Frontal cortex (tissue), 4 donors: ENCODE measurements around the gene MYL2. TPM values are rescaled to one million over a fixed set of nuclear protein-coding genes. Genes with fewer than 3 reads are reported as not detected.

Source experiments
- DNase-seq, 2 donors: peaks; one replicate each; pipeline ENCODE4 v3.0.0; 2012; ENCODE audit warnings: low spot score in 2 of 2
- FAIRE-seq: peaks from 2 replicates; lab custom pipeline; 2012; peaks lifted over from hg19 to GRCh38; lab: Jason Lieb, UNC
- total RNA-seq: library from RNA; depleted of rRNA; stranded (reverse); fragments of >200 nt; gene quantifications from one replicate; pipeline ENCODE4 v1.2.3, GENCODE V29; 2014
- donor health status: control.
- donor health status: control.
- donor health status: control.

The MYL2 gene
- total RNA-seq, 1 donor from 2014 or later = not detected

DNA sequence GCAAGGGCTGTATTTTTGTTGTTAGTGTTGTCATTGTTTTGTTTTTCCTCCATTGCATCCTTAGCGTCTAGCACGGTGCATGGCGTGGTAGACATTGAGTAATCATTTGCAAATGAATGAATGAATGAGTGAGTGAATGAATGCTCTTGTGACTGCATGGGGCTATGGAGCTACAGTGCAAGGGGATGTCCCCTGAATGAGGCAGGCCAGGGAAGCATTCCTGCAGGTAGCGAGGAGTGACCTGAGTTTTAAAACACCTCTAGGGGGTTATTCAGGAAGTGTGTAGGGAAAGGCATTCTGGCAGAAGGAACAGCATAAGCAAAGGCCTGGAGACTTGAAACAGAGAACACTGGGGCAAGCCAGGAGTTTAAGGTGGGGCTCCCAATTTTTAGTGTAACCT lies 16.9 kb downstream of the MYL2 start:
- FAIRE-seq = no peak
- no peak for DNase-seq

DNA sequence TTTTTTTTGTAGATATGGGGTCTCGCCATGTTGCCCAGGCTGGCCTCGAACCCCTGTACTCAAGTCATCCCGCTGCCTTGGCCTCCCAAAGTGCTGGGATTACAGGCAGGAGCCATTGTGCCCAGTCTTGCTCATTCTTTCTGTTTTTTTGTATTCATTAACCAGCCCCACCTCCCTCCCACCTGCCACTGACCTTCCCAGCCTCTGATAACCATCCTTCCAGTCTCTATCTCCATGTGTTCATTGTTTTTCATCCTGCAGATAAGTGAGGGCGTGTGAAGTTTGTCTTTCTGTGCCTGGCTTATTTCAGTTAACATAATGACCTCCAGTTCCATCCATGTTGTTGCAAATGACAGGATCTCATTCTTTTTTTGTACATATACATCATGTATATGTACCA lies 19.0 kb downstream of the MYL2 start:
- DNase-seq = no peak
- no peak for FAIRE-seq

DNA sequence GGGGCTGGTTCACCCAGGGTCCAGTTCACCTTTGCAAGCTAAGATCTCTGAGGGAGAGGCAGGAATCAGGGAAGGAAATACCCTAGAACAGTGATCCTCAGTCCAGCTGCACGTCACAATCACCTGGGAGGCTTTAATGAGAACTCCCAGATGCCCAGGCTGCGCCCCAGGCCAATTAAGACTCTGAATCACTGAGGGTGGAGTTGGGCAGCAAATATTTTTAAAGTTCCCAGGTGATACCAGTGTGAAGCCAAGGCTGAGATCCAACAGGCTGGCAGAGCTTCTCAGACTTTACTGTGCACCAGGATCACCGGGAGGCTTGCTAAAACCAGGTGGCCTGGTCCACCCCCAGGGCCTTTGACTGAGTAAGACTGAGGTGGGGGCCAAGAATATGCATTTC lies 23.8 kb downstream of the MYL2 start:
- FAIRE-seq (no peak), DNase-seq (no peak)

DNA sequence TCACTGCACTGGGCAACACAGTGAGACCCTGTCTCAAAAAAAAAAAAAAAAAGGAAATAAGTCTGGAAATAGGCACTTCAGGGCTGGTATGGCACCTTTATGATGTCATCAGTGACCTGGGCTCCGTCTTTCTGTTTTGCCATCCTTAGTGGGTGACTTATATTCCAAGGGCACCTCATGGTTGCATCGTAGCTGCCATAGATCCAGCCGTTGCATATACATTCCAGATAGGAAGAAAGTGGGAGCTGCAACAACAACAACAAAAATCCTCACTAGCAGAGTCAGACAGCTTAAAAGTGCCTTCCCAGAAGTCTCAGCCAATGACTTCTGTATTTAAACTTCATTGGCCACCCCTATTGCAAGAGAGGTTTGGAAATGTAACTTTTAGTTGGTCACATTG lies 26.4 kb downstream of the MYL2 start:
- DNase-seq (no peak), FAIRE-seq (no peak)

DNA sequence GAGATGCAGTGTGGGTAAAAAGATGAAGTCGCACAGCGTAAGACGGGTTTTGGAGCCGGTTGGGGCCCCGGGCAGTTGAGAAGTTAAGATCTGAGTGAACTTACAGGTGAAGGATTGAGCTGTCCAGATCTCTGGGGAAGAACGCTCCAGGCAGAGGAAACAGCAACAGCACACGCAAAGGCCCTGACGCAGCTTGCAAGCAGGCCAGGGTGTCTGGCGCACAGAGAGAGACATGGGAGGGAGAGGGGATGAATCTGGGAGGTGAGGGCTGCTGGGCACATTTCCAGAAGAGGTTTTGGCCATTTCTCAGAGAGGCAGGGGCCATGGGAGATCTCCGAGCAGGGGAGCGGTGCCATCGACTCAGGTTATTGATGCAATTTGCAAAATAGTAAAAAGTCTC lies 31.0 kb downstream of the MYL2 start:
- DNase-seq = no peak
- FAIRE-seq = no peak

DNA sequence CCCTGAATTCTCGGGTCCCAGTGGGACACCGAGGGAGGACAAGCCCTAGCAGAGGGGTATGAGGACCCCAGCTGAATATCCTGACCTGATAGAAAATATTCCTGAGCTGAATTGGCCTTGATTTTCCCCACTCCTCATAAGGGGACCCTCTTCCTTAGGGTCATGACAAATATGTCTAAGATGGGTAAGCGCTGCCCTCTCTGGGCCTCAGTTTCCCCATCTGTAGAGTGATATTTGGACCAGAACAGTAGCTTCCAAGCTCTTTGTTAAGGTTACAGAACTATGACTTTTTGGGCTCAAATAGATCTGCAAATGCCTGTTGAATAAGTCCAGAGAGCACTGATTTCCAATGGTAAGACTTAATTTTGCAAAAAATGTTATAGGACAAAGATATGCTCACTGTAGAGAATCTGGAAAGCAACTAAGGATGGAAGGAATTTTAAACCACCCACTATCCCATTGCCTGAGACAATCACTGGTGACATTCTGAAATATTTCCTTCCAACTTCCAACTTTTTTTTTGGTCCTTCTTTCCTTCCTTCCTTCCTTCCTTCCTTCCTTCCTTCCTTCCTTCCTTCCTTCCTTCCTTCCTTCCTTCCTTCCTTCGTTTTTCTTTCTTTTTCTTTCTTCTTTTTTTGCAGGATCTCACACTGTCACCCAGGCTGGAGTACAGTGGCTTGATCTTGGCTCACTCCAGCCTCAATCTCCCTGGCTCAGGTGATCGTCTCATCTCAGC lies 32.0 kb downstream of the MYL2 start:
- DNase-seq (no peak), FAIRE-seq (no peak)

DNA sequence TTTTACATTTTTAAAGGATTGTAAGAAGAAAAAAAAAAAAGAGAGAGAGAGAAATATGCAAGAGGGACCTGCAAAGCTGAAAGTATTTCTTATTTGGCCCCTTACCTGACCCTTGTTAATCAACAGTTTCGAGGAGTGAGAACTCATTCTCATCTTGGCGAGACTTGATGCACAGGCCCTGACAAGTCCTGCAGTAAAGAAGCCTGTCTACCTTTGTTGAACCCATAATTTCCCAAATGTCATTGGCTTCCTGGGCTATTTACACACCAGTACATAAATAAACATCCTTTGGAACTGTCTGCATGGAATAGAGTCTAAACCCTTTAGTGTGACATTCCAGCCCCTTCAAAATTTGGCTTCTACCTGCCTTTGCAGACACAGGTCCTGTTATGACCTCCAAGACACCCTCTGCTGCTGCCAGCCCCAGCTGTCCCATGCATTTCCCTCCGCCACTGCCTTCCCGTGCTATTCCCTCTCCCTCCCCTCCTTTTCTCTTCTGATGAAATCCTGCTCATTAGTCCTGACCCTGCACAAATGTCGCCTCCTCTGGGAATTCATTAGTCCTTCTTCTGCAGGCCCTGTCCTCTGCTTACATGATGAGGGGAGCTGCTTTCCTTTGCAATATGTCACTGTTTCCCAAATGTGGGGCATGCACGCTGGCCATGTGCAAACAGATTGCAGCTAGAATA lies 35.1 kb downstream of the MYL2 start:
- no peak for FAIRE-seq

DNA sequence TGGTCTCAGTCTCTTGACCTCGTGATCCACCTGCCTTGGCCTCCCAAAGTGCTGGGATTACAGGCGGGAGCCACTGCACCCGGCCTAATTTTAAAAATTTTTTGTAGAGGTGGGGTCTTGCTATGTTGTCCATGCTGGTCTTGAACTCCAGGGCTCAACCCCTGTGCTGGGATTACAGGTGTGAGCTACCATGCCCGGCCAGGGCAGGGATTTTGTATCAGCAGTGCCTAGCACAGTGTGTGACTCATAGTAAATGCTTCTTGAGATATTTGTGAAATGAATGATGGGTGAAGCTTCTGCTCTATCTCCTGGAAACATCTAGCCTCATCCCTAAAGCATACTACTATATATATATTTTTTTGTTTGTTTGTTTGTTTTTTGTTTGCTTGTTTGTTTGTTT lies 37.1 kb downstream of the MYL2 start:
- DNase-seq = no peak

More for the DNA sequence above, 35.1 kb downstream of the MYL2 start:
- no peak for DNase-seq

DNA sequence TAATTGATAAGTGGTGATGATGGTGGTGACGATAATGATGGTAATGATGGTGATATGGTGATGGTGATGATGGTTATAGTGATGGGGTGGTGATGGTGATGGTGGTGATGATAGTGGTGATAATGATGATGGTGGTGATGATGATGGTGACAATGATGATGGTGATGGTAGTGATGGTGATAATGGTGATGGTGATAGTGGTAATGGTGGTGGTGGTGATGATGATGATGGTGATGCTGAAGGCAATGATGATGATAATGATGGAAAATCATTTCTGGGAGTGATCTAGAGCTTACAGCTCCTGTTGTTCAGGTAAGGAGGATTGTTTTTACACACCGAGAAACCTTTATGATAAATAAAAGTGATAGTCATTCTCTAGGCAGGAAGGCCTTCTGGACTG lies 39.7 kb downstream of the MYL2 start:
- DNase-seq = no peak
- no peak for FAIRE-seq

More for the DNA sequence above, 37.1 kb downstream of the MYL2 start:
- no peak for FAIRE-seq

DNA sequence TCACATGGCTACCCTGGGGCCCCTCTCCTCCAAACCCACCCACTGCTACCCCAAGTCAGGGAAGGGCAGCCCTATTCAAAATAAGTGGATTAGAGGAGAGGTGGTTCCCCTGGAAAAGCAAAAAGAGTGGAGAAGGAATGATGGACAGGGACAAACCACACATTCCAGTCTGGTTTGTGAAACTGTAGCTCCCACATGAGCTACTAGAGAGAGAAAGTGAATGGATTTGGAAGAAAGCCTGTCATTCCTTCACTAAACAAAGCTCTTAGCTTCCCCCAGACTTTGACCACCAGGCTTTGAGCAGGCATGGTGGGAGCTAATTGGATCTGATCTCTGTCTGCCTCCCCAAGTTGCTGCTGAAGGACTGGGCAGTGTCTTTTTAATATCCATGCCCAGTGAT lies 45.6 kb downstream of the MYL2 start:
- DNase-seq (no peak), FAIRE-seq (no peak)

DNA sequence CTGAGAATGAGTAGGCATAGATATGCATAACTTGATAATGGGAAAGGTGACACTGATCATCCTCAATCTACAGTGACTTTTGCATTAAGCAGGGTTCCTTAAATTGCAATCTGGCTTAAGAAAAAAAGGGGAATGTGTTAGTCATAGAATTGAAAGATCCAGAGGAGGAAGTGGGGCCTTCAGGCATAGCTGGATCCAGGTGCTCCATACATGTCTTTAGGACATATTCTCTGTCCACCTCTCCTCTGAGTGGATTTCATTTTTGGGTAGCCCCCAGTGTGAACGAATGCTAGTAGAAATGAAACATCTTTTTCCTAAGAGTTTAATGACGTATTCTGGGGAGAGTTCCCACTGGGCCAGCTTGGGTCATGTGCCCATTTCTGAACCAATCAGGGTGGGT lies 46.0 kb downstream of the MYL2 start:
- DNase-seq = no peak

DNA sequence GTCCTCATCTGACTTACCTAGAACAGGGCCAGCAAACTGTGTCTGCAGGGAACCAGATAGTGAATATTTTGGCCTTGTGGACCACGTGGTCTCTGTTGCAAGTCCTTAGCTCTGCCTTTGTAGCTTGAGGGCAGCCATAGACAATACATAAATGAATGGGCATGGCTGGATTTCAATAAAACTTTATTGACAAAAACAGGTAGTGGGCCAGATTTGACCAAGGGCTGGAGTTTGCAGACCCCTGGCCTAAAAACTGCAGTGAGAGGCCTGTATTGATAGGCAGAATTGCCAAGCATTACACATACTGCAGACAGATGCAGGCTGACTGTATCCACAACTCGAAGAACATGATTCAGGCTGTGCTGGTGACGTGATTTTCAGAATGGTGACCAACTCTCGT lies 48.3 kb downstream of the MYL2 start:
- FAIRE-seq (no peak), DNase-seq (no peak)

More for the DNA sequence above, 46.0 kb downstream of the MYL2 start:
- FAIRE-seq = no peak

DNA sequence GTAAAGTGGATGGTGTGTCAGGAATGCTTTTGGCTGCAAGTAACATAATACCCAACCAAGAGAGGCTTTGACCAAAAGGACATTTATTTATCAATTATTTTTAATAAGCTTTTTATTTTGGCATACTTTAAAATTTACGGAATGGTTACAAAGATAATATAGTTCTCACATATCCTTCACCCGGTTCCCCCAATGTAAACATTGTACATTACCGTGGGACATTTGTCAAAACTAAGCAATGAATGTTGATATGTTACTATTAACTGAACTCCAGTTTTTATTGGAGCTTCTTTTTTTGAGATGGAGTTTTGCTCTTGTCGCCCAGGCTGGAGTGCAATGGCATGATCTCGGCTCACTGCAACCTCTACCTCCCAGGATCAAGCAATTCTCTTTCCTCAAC lies 50.6 kb downstream of the MYL2 start:
- no peak for DNase-seq
- FAIRE-seq = no peak

DNA sequence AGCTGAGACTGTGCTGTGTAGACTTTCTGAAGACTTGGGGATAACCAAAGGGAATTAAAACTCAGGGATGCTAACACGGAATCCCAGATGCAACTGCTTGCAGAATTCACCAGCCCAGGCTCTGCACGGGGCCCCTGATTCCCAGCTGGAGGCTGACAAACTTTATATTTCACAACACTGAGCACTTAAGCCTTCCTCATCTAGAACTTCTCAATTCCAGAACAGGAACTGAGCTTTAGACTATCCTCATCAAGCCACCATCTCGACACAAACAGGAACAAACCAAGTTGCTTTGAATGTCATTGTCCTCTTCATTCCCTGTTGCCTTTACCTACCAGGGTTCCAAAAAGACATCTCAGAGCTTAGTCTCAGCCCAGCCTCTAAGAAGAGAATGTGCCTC lies 51.4 kb downstream of the MYL2 start:
- FAIRE-seq = no peak
- no peak for DNase-seq

DNA sequence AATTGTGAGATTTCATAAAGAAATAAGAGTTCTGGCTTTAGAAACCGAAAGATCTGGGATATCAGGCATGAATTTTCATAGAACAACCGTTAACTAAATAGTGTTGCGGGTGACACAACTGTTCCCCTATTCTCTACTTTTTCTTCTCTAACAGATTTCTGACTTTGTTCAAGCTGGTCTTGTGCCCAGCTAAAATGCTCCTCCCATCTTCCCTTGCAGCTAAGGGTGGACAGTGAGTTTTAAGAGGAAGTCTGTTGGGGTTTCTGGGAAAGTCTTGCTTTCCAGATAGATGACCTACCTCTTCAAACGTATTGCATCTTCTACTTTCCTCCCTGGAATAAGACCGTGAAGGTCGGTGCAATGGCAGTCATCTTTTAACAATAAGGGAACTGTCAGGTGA lies 54.9 kb downstream of the MYL2 start:
- FAIRE-seq (no peak), DNase-seq (no peak)

DNA sequence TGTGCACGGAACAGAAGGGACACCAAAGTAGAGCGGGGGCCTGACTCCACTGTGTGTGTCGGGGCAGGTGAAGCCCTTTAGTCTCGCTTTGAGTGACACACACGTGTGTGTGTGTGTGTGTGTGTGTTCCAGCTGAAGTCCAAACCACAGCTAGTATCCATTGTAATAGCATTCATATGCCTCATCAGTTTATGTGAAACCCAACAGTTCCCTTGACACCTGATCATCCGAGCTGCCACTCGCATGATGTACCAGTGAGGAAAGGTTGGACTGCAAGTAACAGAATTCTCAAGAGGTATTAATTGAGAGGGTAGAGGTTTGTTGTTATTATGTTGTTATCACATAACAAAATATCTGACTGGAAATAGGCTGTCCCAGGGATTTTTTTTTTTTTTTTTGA lies 57.2 kb downstream of the MYL2 start:
- DNase-seq (no peak), FAIRE-seq (no peak)

DNA sequence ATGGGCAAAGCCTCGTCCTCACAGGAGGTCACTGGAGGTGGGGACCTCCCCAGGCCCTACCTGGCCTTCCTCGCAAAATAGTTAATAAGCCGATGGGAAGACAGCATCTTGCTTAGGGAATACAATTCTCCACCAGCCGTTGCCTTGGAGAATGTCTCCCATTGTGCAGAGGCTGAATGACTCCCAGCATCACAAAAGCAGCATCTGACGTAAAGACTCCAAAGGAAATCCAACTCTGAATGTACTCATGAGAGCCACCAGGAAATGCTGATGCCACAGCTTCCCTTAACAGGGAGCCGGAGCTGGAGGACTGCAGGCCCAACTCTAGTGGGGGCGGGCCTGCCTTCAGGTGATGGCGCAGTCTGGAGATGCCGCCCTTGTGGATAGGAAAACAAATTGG lies 58.0 kb downstream of the MYL2 start:
- FAIRE-seq (no peak), DNase-seq (no peak)

DNA sequence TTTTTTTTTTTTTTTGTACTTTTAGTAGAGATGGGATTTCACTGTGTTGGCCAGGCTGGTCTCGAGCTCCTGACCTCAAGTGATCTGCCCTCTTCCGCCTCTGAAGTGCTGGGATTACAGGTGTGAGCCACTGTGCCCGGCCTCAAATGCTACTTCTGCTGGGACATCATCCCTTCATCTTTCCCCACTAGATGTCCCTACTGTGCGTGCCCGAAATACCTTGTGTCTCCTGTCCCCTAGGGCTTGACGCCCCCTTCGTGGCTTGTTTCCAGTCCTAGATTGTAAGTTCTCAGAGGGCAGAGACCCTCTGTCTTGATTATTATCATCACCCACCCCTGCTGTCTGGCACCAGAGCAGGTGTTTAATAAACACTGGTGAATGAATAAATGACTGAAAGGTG lies 58.6 kb downstream of the MYL2 start:
- DNase-seq = no peak
- no peak for FAIRE-seq
